Fibroblast of mammary gland (primary cell): Measurements from ENCODE around the gene BLCAP.
"Not testable (repeated sequence)": the region's sequence is repeated elsewhere in the genome, so short reads cannot be mapped to it uniquely, and the experiment has no call there.

ENCODE experiments used
- DNase-seq: peaks from one replicate; pipeline ENCODE4 v3.0.0-alpha.2; 2010; ENCODE audit warnings: low read depth
- H3K4me3 ChIP-seq: 2 replicates; pipeline ENCODE4 v1.5.1; 2011; ENCODE audit warnings: low read depth, mild to moderate bottlenecking, low read length, moderate library complexity; ENCODE audit not compliant: control insufficient read depth
- CTCF ChIP-seq: conservative IDR thresholded peaks from 2 replicates; pipeline ENCODE4 v1.5.1; 2011; ENCODE audit warnings: low read depth, low read length, inconsistent platforms; ENCODE audit not compliant: control insufficient read depth, insufficient read depth

Gene BLCAP

GRCh38 chr20:37543828-37544227, 16.2 kb upstream of the BLCAP start:
- peak; percentile 45 for DNase-seq
- H3K4me3 ChIP-seq = no peak overlapping the region
- peak; percentile 55 for TF ChIP-seq CTCF

- no peak for DNase-seq
- H3K4me3 ChIP-seq = no peak overlapping the region
- no peak for TF ChIP-seq CTCF
Measured at GRCh38 chr20:37542281-37542680, 14.6 kb upstream of the BLCAP start.

- TF ChIP-seq CTCF = no peak
- H3K4me3 ChIP-seq = no peak overlapping the region
- no peak for DNase-seq
Measured at GRCh38 chr20:37541326-37541725, 13.7 kb upstream of the BLCAP start.

GRCh38 chr20:37540838-37541237, 13.2 kb upstream of the BLCAP start:
- H3K4me3 ChIP-seq = not testable (repeated sequence)

GRCh38 chr20:37540001-37540400, 12.3 kb upstream of the BLCAP start:
- H3K4me3 ChIP-seq = no peak overlapping the region
- no peak for TF ChIP-seq CTCF
- no peak for DNase-seq

More at GRCh38 chr20:37540838-37541237, 13.2 kb upstream of the BLCAP start:
- not testable (repeated sequence) for DNase-seq

GRCh38 chr20:37539424-37539823, 11.7 kb upstream of the BLCAP start:
- TF ChIP-seq CTCF = no peak
- no peak overlapping the region for H3K4me3 ChIP-seq
- DNase-seq = no peak

- H3K4me3 ChIP-seq = no peak overlapping the region
- peak; percentile 61 for DNase-seq
- TF ChIP-seq CTCF = no peak
Measured at GRCh38 chr20:37538003-37538402, 10.3 kb upstream of the BLCAP start.
